GM19463 (cell line): ENCODE measurements around the gene SERPINH1.

Experiments used
- ATAC-seq: cut with Tn5 transposase; IDR thresholded peaks from one replicate; pipeline ENCODE4 v1.9.1; 2021; ENCODE audit warnings: mild to moderate bottlenecking, moderate library complexity; ENCODE audit not compliant: unreplicated experiment

SERPINH1 gene

GRCh38 chr11:75532200-75533048, 29.6 kb upstream of the SERPINH1 start:
- no peak for ATAC-seq

- no peak for ATAC-seq
Measured at GRCh38 chr11:75533896-75534258, 28.2 kb upstream of the SERPINH1 start.

GRCh38 chr11:75534259-75535069, 27.6 kb upstream of the SERPINH1 start:
- ATAC-seq, result no peak

DNA sequence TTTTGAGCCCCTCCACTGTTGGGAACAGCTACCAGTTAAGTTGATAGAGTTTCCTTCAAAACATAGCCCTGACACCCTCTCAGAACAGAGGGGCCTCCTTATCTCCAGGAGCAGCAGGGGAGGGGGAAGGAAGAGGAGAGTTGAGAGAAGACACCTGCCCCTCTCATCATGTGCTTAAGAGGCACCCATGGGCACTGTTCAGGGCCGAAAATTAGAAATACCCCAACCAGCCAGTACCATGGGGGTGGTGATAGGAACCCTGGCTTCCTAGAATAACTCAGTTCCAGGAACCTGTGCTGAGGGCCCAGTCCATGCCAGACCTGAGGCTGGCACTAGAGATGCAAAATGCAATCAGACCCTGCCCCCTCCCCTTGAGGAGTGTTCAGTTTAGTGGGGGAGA, 27.0 kb upstream of the SERPINH1 start:
- ATAC-seq, result no peak

DNA sequence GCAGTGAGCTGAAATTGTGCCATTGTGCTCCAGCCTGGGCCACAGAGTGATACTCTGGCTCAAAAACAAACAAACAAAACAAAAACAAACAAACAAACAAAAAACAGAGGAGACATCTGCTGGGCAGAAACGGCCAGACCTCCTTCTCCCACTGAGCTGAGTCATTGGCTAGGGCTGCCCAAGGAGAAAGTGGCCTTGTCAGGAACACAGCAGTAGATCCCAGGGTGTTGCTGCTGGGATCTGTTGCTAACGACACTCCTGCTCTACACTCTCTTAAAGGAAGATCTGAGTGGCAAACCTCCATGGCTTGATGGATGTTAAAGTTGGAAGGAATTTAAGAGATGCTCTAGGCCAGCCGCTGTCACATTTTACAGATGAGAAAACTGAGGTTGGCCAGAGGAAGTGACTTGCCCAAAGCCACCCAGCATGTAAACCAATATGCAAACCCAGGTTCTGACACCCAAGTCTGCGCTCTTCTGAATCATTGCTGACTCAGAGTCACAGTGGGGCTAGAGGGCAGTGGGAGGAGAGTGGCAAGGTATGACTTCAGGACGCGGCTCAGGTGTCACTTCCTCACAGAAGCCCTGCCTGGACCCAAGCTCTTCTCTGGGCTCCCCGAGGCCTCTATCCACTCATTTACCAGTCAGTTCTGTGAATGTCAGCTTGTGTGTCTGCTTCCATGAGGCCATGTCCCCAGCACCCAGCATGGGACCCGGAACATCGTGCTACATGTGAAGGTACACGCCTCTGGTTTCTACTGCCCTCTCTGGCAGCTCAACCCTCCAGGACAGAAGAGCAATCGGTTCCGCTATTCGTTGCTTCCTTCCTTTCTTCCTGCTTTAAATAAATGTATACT, 25.0 kb upstream of the SERPINH1 start:
- ATAC-seq, result peak; percentile 86

GRCh38 chr11:75537740-75538139, 24.3 kb upstream of the SERPINH1 start:
- ATAC-seq, result no peak

DNA sequence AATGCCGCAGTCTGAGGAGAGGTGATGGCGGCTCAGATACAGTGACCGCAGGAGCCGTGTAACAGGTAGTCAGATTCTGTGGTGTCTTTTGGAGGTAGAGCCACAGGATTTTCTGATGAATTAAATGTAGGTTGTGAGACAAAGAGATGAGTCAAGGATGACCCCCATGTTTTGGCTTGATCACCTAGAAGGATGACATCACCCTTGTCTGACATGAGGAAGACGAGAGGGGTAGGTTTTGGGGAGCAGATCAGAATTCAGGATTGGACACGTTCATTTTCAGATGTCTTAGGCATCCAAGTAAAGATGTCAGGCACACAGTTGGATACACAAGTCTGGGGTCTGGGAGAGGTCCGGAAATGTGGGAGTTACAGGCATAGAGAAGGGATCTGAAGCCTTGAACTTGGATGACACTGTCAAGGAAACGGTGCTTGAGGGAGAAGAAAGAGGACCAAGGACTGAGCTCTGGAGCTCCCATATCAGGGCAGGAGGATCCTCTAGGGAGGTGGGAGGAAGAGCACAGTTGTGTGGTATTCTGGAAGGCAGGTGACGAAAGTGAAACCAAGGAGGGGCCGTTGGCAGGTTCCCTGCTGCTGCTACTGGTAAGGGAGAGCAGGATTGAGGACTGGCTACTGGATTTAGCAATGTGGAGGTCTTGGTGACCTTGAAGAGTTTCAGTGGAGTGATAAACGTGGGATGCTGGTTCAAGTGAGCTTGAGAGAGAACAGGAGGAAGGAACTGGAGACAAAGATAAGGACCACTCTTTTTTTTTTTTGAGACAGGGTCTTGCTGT, 23.7 kb upstream of the SERPINH1 start:
- ATAC-seq, result no peak

GRCh38 chr11:75539459-75540334, 22.4 kb upstream of the SERPINH1 start:
- ATAC-seq, result no peak

GRCh38 chr11:75541193-75542087, 20.6 kb upstream of the SERPINH1 start:
- no peak for ATAC-seq

- ATAC-seq, result no peak
Measured at GRCh38 chr11:75542088-75542438, 20.0 kb upstream of the SERPINH1 start.

GRCh38 chr11:75543806-75544205, 18.2 kb upstream of the SERPINH1 start:
- no peak for ATAC-seq

DNA sequence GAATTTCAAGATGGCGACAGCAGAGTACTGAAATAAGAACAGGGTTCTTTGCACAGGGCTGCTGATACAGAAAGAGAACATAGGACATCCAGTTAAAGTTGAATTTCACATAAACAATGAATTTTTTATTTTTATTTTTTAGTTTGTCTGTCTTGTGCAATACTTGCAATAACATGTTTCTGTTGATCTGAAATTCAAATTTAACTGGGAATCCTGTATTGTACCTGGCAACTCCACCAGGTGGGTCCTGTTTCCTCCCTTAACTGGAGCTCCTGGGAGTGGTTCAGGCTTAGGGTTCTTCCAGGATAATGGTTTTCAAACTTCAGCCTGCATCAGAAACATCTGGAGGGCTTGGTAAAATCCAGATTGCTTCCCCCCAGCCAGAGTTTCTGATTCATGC, 14.9 kb upstream of the SERPINH1 start:
- ATAC-seq, result no peak

- no peak for ATAC-seq
Measured at GRCh38 chr11:75547617-75548058, 14.4 kb upstream of the SERPINH1 start.

GRCh38 chr11:75548595-75549272, 13.3 kb upstream of the SERPINH1 start:
- no peak for ATAC-seq

- no peak for ATAC-seq
Measured at GRCh38 chr11:75549370-75549958, 12.6 kb upstream of the SERPINH1 start.

DNA sequence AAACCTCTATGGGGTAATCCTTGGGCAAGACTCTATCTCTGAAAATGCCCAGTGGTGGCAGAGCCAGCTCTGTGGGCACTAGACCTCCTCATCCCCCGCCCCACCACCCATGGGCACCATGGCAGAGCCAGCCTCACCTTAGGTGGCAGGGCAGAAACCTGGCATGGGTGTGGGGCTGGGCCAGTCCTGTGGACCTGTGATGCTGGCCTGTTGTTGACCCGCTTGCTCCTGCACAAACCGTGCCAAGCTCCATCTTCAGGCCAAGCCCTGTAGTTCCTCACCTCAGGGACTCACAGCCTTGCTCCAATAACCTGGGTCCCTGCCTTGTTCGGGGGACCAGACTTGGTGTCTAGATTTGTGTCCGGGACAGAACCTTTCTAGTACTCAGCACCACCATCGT, 8.9 kb upstream of the SERPINH1 start:
- no peak for ATAC-seq

GRCh38 chr11:75553889-75554257, 8.2 kb upstream of the SERPINH1 start:
- no peak for ATAC-seq
